Nephron progenitor cell (in vitro differentiated cells): ENCODE measurements around the gene TMEM238.

Source experiments
- DNase-seq: peaks from one replicate; pipeline ENCODE4 v3.0.0; 2021
- H3K27ac Mint-ChIP-seq: 2 replicates; pipeline ENCODE4 v1.8.0; 2021; ENCODE audit warnings: mild to moderate bottlenecking, moderate library complexity, mixed read lengths
- H3K27me3 Mint-ChIP-seq: 2 replicates; pipeline ENCODE4 v1.8.0; 2021; ENCODE audit warnings: mild to moderate bottlenecking, low read depth, mixed read lengths; ENCODE audit not compliant: poor library complexity
- H3K36me3 Mint-ChIP-seq: 2 replicates; pipeline ENCODE4 v1.8.0; 2021; ENCODE audit warnings: low read depth, mixed read lengths
- H3K4me1 Mint-ChIP-seq: 2 replicates; pipeline ENCODE4 v1.8.0; 2021; ENCODE audit warnings: mixed read lengths
- H3K4me3 Mint-ChIP-seq: 2 replicates; pipeline ENCODE4 v1.8.0; 2021; ENCODE audit warnings: mild to moderate bottlenecking, moderate library complexity, mixed read lengths
- H3K9me3 Mint-ChIP-seq: 2 replicates; pipeline ENCODE4 v1.8.0; 2021; ENCODE audit warnings: mild to moderate bottlenecking, moderate library complexity, mixed read lengths
- CTCF ChIP-seq: fragments of 200-600 bp; sonication (generic); IDR thresholded peaks from 2 replicates; pipeline ENCODE4 v1.5.0; 2021; ENCODE audit warnings: antibody characterized with exemption

TMEM238 gene

DNA sequence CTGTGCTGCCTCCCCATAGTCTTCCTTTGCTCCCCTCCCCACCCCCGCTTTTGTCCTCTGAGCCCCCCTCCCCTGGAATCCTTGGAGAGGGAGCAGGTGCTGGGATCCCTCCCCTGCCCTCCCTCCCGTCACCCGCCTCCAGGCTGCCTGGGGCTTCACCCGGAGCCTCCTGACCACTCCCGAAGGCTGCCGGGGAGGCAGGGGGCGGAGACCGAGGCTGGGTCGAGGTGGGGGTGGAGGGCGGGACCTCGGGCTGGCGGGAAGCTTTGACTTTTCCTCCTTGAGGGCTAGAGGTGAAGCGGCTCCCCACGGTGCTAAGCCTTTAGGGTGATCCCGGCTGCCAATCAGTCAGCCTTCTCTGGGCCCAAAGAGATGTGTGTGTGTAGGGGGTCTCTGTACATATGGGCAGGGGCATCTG lies 42.9 kb downstream of the TMEM238 start:
- Mint-ChIP-seq H3K9me3 (no peaks in the 10 kb centered on the region), H3K36me3 (peaks cover 29% of the 10 kb centered on the region), H3K27ac (no peak overlapping the region), H3K4me1 (peaks cover 34% of the 10 kb centered on the region), H3K27me3 (peaks cover 8% of the 10 kb centered on the region), H3K4me3 (peak overlapping the region; percentile 96)
- no peak for TF ChIP-seq CTCF
- DNase-seq, result peak; percentile 83

- Mint-ChIP-seq H3K36me3 (peaks cover 29% of the 10 kb centered on the region), H3K27me3 (peaks cover 8% of the 10 kb centered on the region), H3K27ac (peak overlapping the region; percentile 71), H3K9me3 (no peaks in the 10 kb centered on the region), H3K4me1 (peaks cover 32% of the 10 kb centered on the region), H3K4me3 (peak overlapping the region; percentile 96)
- DNase-seq, result peak; percentile 47
- TF ChIP-seq CTCF, result no peak
Observed at GRCh38 chr19:55340784-55341147, 43.3 kb downstream of the TMEM238 start.

DNA sequence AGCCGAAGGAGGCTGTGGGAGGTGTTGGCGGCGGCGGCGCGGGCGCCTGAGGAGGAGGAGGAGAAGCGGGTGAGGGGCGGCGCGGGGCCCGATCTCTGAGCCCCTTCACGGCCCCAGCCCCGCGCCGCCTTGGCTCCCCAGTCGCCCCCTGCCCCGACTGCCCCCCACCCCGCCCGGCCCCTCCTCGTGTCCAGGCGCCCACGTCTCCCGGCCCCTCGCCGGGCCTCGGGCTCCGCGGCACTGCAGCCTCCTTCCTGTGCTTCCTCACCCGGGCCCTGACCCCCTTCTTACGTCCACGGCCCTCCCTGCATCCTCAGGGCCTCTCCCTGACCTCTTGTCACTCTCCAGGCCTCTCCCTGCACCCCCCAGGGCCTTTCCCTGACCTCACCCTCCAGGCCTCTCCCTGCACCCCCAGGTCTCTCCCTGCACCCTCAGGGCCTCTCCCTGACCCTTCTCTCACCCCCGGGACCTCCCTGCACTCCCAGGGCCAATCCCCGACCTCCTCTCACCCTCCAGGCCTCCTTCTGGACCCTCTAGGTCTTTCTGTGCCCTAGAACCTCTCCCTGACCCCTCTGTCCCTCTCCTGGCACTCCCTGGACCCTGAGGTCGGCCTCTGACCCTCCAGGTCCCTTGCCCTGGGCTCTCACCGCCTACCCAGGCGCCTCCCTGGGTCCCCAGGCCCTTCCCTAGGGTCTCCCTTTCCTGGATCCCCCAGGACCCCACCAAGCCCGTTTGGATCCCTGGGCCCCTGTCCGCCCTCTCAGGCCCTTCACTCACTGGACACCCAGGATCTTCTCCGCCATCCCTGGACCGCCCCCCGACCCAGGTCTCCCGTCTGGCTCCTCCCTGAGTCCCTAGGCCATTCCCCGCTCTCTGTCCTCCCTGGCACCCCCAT lies 44.0 kb downstream of the TMEM238 start:
- TF ChIP-seq CTCF, result no peak
- Mint-ChIP-seq H3K4me1 (peaks cover 26% of the 10 kb centered on the region), H3K27ac (peak overlapping the region; percentile 100), H3K9me3 (no peaks in the 10 kb centered on the region), H3K4me3 (peak overlapping the region; percentile 96), H3K27me3 (peaks cover 8% of the 10 kb centered on the region), H3K36me3 (peaks cover 24% of the 10 kb centered on the region)
- no peak for DNase-seq

DNA sequence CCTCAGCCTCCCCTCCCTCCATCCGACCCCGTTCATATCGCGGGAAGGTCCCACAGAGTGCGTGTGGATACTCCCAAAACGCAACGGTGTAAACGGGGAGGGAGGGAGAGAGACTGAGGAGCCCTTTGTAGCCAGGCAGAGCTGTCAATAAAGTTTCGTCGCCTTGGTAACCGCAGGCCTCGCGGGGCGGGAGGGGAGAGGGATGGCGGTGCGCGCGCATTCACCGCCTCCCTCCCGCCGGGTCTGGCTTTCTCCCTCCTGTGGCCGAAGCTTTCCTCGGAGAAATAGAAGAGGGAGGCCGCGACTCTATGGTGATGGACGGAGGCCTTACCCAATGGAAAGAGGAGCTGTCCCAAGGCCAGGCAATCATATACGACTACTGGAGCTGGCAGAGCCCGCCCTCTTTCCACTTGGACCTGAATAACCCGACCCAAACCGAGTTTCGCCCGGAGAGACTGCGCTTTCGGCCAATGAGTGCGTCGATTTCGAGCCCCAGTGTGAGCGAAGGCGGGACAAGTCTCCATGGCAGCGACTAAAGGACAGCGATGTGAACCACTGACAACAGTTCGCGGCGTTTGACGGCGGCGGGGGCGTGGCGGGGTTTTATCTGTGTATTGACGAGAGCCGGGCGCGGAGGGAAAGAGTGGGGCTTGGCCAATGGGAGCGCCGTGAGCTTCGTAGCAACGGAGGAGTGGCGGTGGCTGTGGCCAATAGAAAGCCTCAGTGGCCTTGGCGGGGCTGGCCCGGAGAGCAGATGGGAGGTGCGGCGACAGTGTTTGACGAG lies 44.8 kb downstream of the TMEM238 start, which contains the start of gene KMT5C:
Gene KMT5C, plus strand, starts transcription at position 772 of the 784 bp plus-strand sequence. CDS start 2,061 bp downstream, outside the sequence.
- Mint-ChIP-seq H3K27ac (peak within 1 kb of the TSS; percentile 100), H3K4me1 (peaks cover 20% of the 10 kb centered on the region), H3K9me3 (no peaks in the 10 kb centered on the region), H3K4me3 (peak within 1 kb of the TSS; percentile 96), H3K36me3 (peaks cover 20% of the 10 kb centered on the region), H3K27me3 (peaks cover 8% of the 10 kb centered on the region)
- peak; percentile 100 for DNase-seq
- TF ChIP-seq CTCF, result no peak

DNA sequence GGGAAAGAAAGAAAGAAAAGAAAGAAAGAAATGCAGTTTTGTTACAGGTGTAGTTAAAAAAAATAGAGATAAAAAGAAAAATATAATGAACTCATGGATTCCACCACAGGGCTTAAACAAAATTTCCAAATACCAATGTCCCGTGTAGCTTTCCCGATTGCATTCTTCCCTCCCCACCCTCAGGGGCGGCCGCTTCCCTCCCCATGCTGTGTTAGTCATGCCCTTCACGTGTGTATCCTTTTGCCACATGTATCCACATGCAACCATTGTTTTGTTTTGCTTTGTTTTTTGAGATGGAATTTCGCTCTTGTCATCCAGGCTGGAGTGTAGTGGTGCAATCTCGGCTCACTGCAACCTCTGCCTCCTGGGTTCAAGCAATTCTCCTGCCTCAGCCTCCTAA lies 48.0 kb downstream of the TMEM238 start:
- no peak overlapping the region for H3K4me3 Mint-ChIP-seq
- H3K27ac Mint-ChIP-seq, result peak overlapping the region; percentile 78
- no peaks in the 10 kb centered on the region for H3K36me3 Mint-ChIP-seq
- no peaks in the 10 kb centered on the region for H3K9me3 Mint-ChIP-seq
- H3K4me1 Mint-ChIP-seq, result peaks cover 13% of the 10 kb centered on the region
- peaks cover 14% of the 10 kb centered on the region for H3K27me3 Mint-ChIP-seq
- DNase-seq, result no peak
- TF ChIP-seq CTCF, result no peak
